H1 (cell line): Measurements from ENCODE around the gene ZNF562. TPM values are rescaled to one million over a fixed set of nuclear protein-coding genes. Genes with fewer than 3 reads are reported as not detected.
"Not testable (repeated sequence)": the region's sequence is repeated elsewhere in the genome, so short reads cannot be mapped to it uniquely, and the experiment has no call there.

Experiments
- CTCF ChIA-PET: fragments of 300-600 bp; sonication (Branson Sonifier 250); formaldehyde crosslinking; loops from one replicate; lab custom pipeline; 2021; ENCODE audit not compliant: partially characterized antibody; lab: Charles Lee
- POLR2A ChIA-PET: fragments of 300-600 bp; sonication (Branson Sonifier 250); formaldehyde crosslinking; loops from one replicate; lab custom pipeline; 2021; ENCODE audit warnings: inconsistent platforms; ENCODE audit not compliant: partially characterized antibody; lab: Charles Lee
- DNase-seq, 2 experiments: peaks; one replicate each; pipeline versions ENCODE4 v3.0.0 to v3.0.0-alpha.2; 2010 to 2022; ENCODE audit warnings: low spot score in 2 of 2, low read depth in 1 of 2, mixed read lengths in 1 of 2
- FAIRE-seq: peaks from 2 replicates; lab custom pipeline; 2011; peaks lifted over from hg19 to GRCh38; lab: Jason Lieb, UNC
- H2AFZ ChIP-seq: 2 replicates; pipeline ENCODE4 v1.8.1; 2012; ENCODE audit warnings: low read length, inconsistent platforms
- H2AK5ac ChIP-seq: 2 replicates; pipeline ENCODE4 v1.6.1; 2013; ENCODE audit warnings: low read depth, low read length
- H2BK120ac ChIP-seq: replicated peaks from 2 replicates; pipeline ENCODE3; 2013; ENCODE audit warnings: low read depth, low read length, inconsistent platforms
- H2BK12ac ChIP-seq: 2 replicates; pipeline ENCODE4 v1.6.1; 2013; ENCODE audit warnings: low read depth, low read length
- H2BK15ac ChIP-seq: 2 replicates; pipeline ENCODE4 v1.6.1; 2013; ENCODE audit warnings: low read length
- H2BK20ac ChIP-seq: 2 replicates; pipeline ENCODE4 v1.6.1; 2013; ENCODE audit warnings: low read length
- H2BK5ac ChIP-seq: 2 replicates; pipeline ENCODE4 v1.6.1; 2013; ENCODE audit warnings: low read depth, low read length
- H3K14ac ChIP-seq: 2 replicates; pipeline ENCODE4 v1.6.1; 2013; ENCODE audit warnings: inconsistent platforms; ENCODE audit not compliant: insufficient read length
- H3K18ac ChIP-seq: 2 replicates; pipeline ENCODE4 v1.6.1; 2013; ENCODE audit warnings: low read length; ENCODE audit errors: extremely low read depth
- H3K23ac ChIP-seq: 2 replicates; pipeline ENCODE4 v1.6.1; 2013; ENCODE audit warnings: inconsistent platforms; ENCODE audit not compliant: insufficient read length
- H3K23me2 ChIP-seq: 2 replicates; pipeline ENCODE4 v1.6.1; 2013; ENCODE audit warnings: low read depth, low read length
- H3K27ac ChIP-seq: 2 replicates; pipeline ENCODE4 v1.6.1; 2011; ENCODE audit warnings: low read depth, low read length, inconsistent platforms
- H3K27me3 ChIP-seq, 4 experiments: replicated peaks in 1 of 4; 1 replicate in 1 of 4; 2 replicates in 3 of 4; pipeline versions ENCODE4 v1.6.1 to v1.8.1; 2011 to 2013; ENCODE audit warnings: low read length in 3 of 4, mild to moderate bottlenecking in 3 of 4, inconsistent platforms in 2 of 4, mixed read lengths in 2 of 4, moderate library complexity in 1 of 4; ENCODE audit not compliant: control insufficient read depth in 3 of 4, insufficient read depth in 3 of 4; ENCODE audit errors: extremely low read depth in 1 of 4
- H3K36me3 ChIP-seq, 4 experiments: 2 replicates each; pipeline versions ENCODE4 v1.6.1 to v1.8.1; 2011 to 2013; ENCODE audit warnings: mild to moderate bottlenecking in 4 of 4, low read length in 3 of 4, moderate library complexity in 2 of 4, control low read depth in 1 of 4, inconsistent platforms in 1 of 4; ENCODE audit not compliant: insufficient read depth in 4 of 4, control insufficient read depth in 2 of 4
- H3K4ac ChIP-seq: replicated peaks from 2 replicates; pipeline ENCODE3; 2013; ENCODE audit warnings: low read length, low read depth, mixed read lengths, inconsistent platforms; ENCODE audit not compliant: insufficient read length
- H3K4me1 ChIP-seq, 4 experiments: replicated peaks in 1 of 4; 1 replicate in 1 of 4; 2 replicates in 3 of 4; pipeline versions ENCODE4 v1.6.1 to v1.8.1; 2011 to 2013; ENCODE audit warnings: low read length in 3 of 4, inconsistent platforms in 2 of 4, mixed read lengths in 1 of 4; ENCODE audit not compliant: insufficient read depth in 4 of 4, control insufficient read depth in 3 of 4
- H3K4me2 ChIP-seq, 2 experiments: 2 replicates each; pipeline versions ENCODE4 v1.6.1 to v1.8.1; 2011 to 2013; ENCODE audit warnings: low read depth in 2 of 2, low read length in 2 of 2, control low read depth in 1 of 2, inconsistent platforms in 1 of 2, mild to moderate bottlenecking in 1 of 2; ENCODE audit not compliant: insufficient read depth in 1 of 2
- H3K4me3 ChIP-seq, 4 experiments: fragments of 200-600, 300-600 bp in 1 of 4; sonication (generic), shearing (Covaris generic), sonication (Bioruptor Twin) in 1 of 4; 2 replicates each; pipeline versions ENCODE4 v1.5.1 to v1.8.1; 2011 to 2016; ENCODE audit warnings: low read length in 4 of 4, low read depth in 3 of 4, control low read depth in 2 of 4, inconsistent platforms in 2 of 4, mild to moderate bottlenecking in 2 of 4, mixed read lengths in 1 of 4, moderate library complexity in 1 of 4; ENCODE audit not compliant: insufficient read depth in 2 of 4; ENCODE audit errors: extremely low read depth in 1 of 4
- H3K56ac ChIP-seq: replicated peaks from 2 replicates; pipeline ENCODE3; 2013; ENCODE audit warnings: low read depth, mild to moderate bottlenecking, mixed read lengths, low read length, inconsistent platforms; ENCODE audit not compliant: insufficient read length
- H3K79me1 ChIP-seq: 2 replicates; pipeline ENCODE4 v1.6.1; 2013; ENCODE audit warnings: low read depth, low read length, control low read depth
- H3K79me2 ChIP-seq, 2 experiments: 2 replicates each; pipeline versions ENCODE4 v1.6.1 to v1.8.1; 2012 to 2013; ENCODE audit warnings: low read length in 2 of 2, mild to moderate bottlenecking in 2 of 2, inconsistent platforms in 1 of 2; ENCODE audit not compliant: insufficient read depth in 2 of 2, control insufficient read depth in 1 of 2
- H3K9ac ChIP-seq, 4 experiments: replicated peaks in 1 of 4; 1 replicate in 1 of 4; 2 replicates in 3 of 4; pipeline versions ENCODE4 v1.6.1 to v1.8.1; 2011 to 2013; ENCODE audit warnings: low read depth in 3 of 4, low read length in 3 of 4, control low read depth in 2 of 4, mild to moderate bottlenecking in 2 of 4, moderate library complexity in 2 of 4, inconsistent platforms in 1 of 4; ENCODE audit errors: extremely low read depth in 1 of 4
- H3K9me3 ChIP-seq, 2 experiments: 2 replicates each; pipeline versions ENCODE4 v1.6.1 to v1.8.1; 2012 to 2013; ENCODE audit warnings: mild to moderate bottlenecking in 2 of 2, moderate library complexity in 2 of 2, control low read depth in 1 of 2, inconsistent platforms in 1 of 2, low read depth in 1 of 2, low read length in 1 of 2, mixed read lengths in 1 of 2; ENCODE audit not compliant: insufficient read depth in 2 of 2
- H4K20me1 ChIP-seq, 2 experiments: replicated peaks in 1 of 2; 2 replicates each; pipeline versions ENCODE3 to v1.8.1; 2011 to 2013; ENCODE audit warnings: inconsistent platforms in 2 of 2, low read length in 2 of 2, mild to moderate bottlenecking in 1 of 2; ENCODE audit not compliant: insufficient read depth in 2 of 2, control insufficient read depth in 1 of 2
- H4K5ac ChIP-seq: 2 replicates; pipeline ENCODE4 v1.6.1; 2013; ENCODE audit warnings: low read length, low read depth, mixed read lengths, inconsistent platforms; ENCODE audit not compliant: insufficient read length
- H4K8ac ChIP-seq: 2 replicates; pipeline ENCODE4 v1.8.0; 2013; ENCODE audit warnings: mild to moderate bottlenecking, moderate library complexity, low read length, inconsistent platforms; ENCODE audit not compliant: insufficient read depth; ENCODE audit errors: extremely low read depth
- H4K91ac ChIP-seq: replicated peaks from 2 replicates; pipeline ENCODE3; 2013; ENCODE audit warnings: low read length, mixed read lengths, inconsistent platforms; ENCODE audit not compliant: insufficient read length
- WGBS, 2 experiments: shearing (Covaris generic) in 1 of 2; methylation state at CpG; one replicate each; pipeline versions ENCODE4 v1.1.6 to v1.1.7; 2013 to 2015; ENCODE audit warnings: low lambda C conversion rate in 2 of 2, mixed read lengths in 2 of 2, inconsistent platforms in 1 of 2, low coverage in 1 of 2, missing lambda C conversion rate in 1 of 2; ENCODE audit not compliant: insufficient replicate concordance in 2 of 2, insufficient coverage in 1 of 2, insufficient read length in 1 of 2; ENCODE audit errors: extremely low coverage in 1 of 2, missing lambda C conversion rate in 1 of 2; 5-methylcytosine and 5-hydroxymethylcytosine counted together
- polyA plus RNA-seq, 7 experiments: library from polyadenylated mRNA; depleted of rRNA in 3 of 7; stranded (reverse) in 5 of 7; unstranded in 2 of 7; fragments of >200 nt in 5 of 7; fragments of 200-250 nt in 2 of 7; gene quantifications; 1 replicate in 5 of 7; 2 replicates in 1 of 7; 4 replicates in 1 of 7; pipeline versions ENCODE4 v1.2.1 to v1.2.3, GENCODE V29; 2011 to 2013; ENCODE audit warnings: missing spikeins in 2 of 7, mixed read lengths in 2 of 7
- total RNA-seq: library from RNA; stranded (reverse); fragmentation: NEBNext Ultra II Directional; extraction: Animal tissue kit (Norgen Biotek cat#: 25700); gene quantifications from 2 replicates; pipeline ENCODE4 v1.2.1, GENCODE V29; 2021

ZNF562 gene
- total and polyA plus RNA-seq, 2 of the 8 experiments (the other 6 are each of a cell fraction or from before 2014, with no cell fraction given), result 0.12 to 2.5 TPM

GRCh38 chr19:9675358-9675901, 530 bp upstream of the ZNF562 start:
- POLR2A ChIA-PET, result interaction anchor here (0.6 to 0.7 kb wide), 2 partner anchors 15 to 54 kb away, joined by 4 to 5 read pairs; no protein-coding TSS in a partner anchor

More at GRCh38 chr19:9675358-9675901, 530 bp upstream of the ZNF562 start:
- peak in 1 of 2 experiments; percentile 60 for DNase-seq
- H2BK20ac ChIP-seq, H2BK12ac ChIP-seq, H4K20me1 ChIP-seq, H3K4me1 ChIP-seq, H3K56ac ChIP-seq, H3K23me2 ChIP-seq, H2BK15ac ChIP-seq, H3K14ac ChIP-seq, H3K27me3 ChIP-seq, H4K5ac ChIP-seq, H3K9ac ChIP-seq, H3K23ac ChIP-seq, H2AFZ ChIP-seq, H3K79me1 ChIP-seq, H2BK5ac ChIP-seq, H4K91ac ChIP-seq, FAIRE-seq, H3K36me3 ChIP-seq, H3K18ac ChIP-seq, H2AK5ac ChIP-seq, H3K4ac ChIP-seq, H3K79me2 ChIP-seq, CTCF ChIA-PET, H2BK120ac ChIP-seq, H3K27ac ChIP-seq: not testable (repeated sequence)
- WGBS, 2 experiments, result 92% methylated on average over 18 of the region's 20 CpGs; no CpG with 5 or more reads in 1 of the 2 experiments
- 0 out of 4 replicates have a peak overlapping the region, but pooled peaks of 1 of the 2 experiments have one; percentile 29 for H3K4me2 ChIP-seq
- 0 out of 2 replicates have a peak overlapping the region, but pooled peaks have one; percentile 80 for H4K8ac ChIP-seq
- H3K9me3 ChIP-seq, result peaks cover 0 to 20% of the 10 kb centered on the region in 2 experiments; a peak in 1 of 4 replicates
- peak overlapping the region in 1 of 4 experiments; percentile 72; a peak in 2 of 8 replicates for H3K4me3 ChIP-seq
